T-cell (primary cell): ENCODE measurements around the gene SLC25A29. TPM values are rescaled to one million over a fixed set of nuclear protein-coding genes. Genes with fewer than 3 reads are reported as not detected.

Experiments
- ATAC-seq, 4 experiments: fragments of 200-7000 bp in 3 of 4; fragments of 150-1000 bp in 1 of 4; cut with Tn5 transposase; replicated peaks in 1 of 4; 1 replicate in 3 of 4; 2 replicates in 1 of 4; pipeline ENCODE4 v1.10.0; 2021; ENCODE audit warnings: moderate library complexity in 3 of 4, mild to moderate bottlenecking in 2 of 4, moderate number of reproducible peaks in 1 of 4
- CTCF ChIA-PET, 2 donors: fragments of 300-600 bp; sonication (Branson Sonifier 250); formaldehyde crosslinking; loops; one replicate each; lab custom pipeline; 2022; ENCODE audit warnings: antibody characterized with exemption in 2 of 2; lab: Charles Lee
- POLR2A ChIA-PET, 2 donors: fragments of 300-600 bp; sonication (Branson Sonifier 250); formaldehyde crosslinking; loops; one replicate each; lab custom pipeline; 2022; ENCODE audit warnings: antibody characterized with exemption in 2 of 2; lab: Charles Lee
- DNase-seq, 35 experiments: peaks; one replicate each; pipeline versions ENCODE4 v3.0.0 to v3.0.0-alpha.2; 2013 to 2023
- H3K27ac ChIP-seq: one replicate; pipeline ENCODE4 v1.5.1; 2013; ENCODE audit warnings: low read length
- H3K27me3 ChIP-seq, 2 experiments: replicated peaks in 1 of 2; 1 replicate in 1 of 2; 2 replicates in 1 of 2; pipeline versions ENCODE4 v1.6.1 to v1.7.0; 2013; ENCODE audit warnings: low read length in 1 of 2, mixed read lengths in 1 of 2; ENCODE audit not compliant: control insufficient read depth in 2 of 2, insufficient read depth in 2 of 2; ENCODE audit errors: extremely low read depth in 1 of 2
- H3K36me3 ChIP-seq, 2 donors: 1 replicate in 1 of 2; 2 replicates in 1 of 2; pipeline versions ENCODE4 v1.6.1 to v1.7.0; 2013; ENCODE audit warnings: low read length in 1 of 2; ENCODE audit not compliant: control insufficient read depth in 2 of 2, insufficient read depth in 1 of 2; ENCODE audit errors: extremely low read depth in 1 of 2
- H3K4me1 ChIP-seq, 2 experiments: 1 replicate in 1 of 2; 2 replicates in 1 of 2; pipeline versions ENCODE4 v1.6.1 to v1.7.0; 2013; ENCODE audit warnings: low read length in 2 of 2, mixed read lengths in 1 of 2; ENCODE audit not compliant: insufficient read depth in 2 of 2, control insufficient read depth in 1 of 2; ENCODE audit errors: extremely low read depth in 1 of 2
- H3K4me3 ChIP-seq, 2 donors: 1 replicate in 1 of 2; 2 replicates in 1 of 2; pipeline versions ENCODE4 v1.5.1 to v1.7.0; 2013; ENCODE audit warnings: mild to moderate bottlenecking in 2 of 2, low read length in 1 of 2, moderate library complexity in 1 of 2; ENCODE audit not compliant: control insufficient read depth in 1 of 2; ENCODE audit errors: extremely low read depth in 1 of 2
- H3K9me3 ChIP-seq: 2 replicates; pipeline ENCODE4 v1.7.0; 2013
- H3K27ac Mint-ChIP-seq, 2 donors: one replicate each; pipeline ENCODE4 v1.8.0; 2020 to 2021; ENCODE audit warnings: mild to moderate bottlenecking in 2 of 2, mixed read lengths in 2 of 2
- H3K27me3 Mint-ChIP-seq, 2 donors: one replicate each; pipeline ENCODE4 v1.8.0; 2021 to 2022; ENCODE audit warnings: mixed read lengths in 2 of 2
- H3K36me3 Mint-ChIP-seq: one replicate; pipeline ENCODE4 v1.8.0; 2021; ENCODE audit warnings: mixed read lengths
- H3K4me1 Mint-ChIP-seq, 3 donors: one replicate each; pipeline ENCODE4 v1.8.0; 2020 to 2022; ENCODE audit warnings: mixed read lengths in 3 of 3, mild to moderate bottlenecking in 1 of 3
- H3K4me3 Mint-ChIP-seq, 3 donors: one replicate each; pipeline ENCODE4 v1.8.0; 2020 to 2022; ENCODE audit warnings: mild to moderate bottlenecking in 3 of 3, mixed read lengths in 3 of 3, moderate library complexity in 3 of 3
- H3K9me3 Mint-ChIP-seq, 3 donors: one replicate each; pipeline ENCODE4 v1.8.0; 2020 to 2022; ENCODE audit warnings: mixed read lengths in 3 of 3
- WGBS: methylation state at CpG from one replicate; pipeline ENCODE4 v1.1.5; 2013; ENCODE audit warnings: missing lambda C conversion rate; ENCODE audit not compliant: insufficient coverage; 5-methylcytosine and 5-hydroxymethylcytosine counted together
- total RNA-seq, 35 experiments: library from RNA in 6 of 35; stranded (reverse) in 6 of 35; fragments of 120-200 nt in 1 of 35; gene quantifications; one replicate each; pipeline versions ENCODE4 v1.2.1 to v1.2.4 and lab custom pipeline; 2013 to 2026

SLC25A29 gene
- total RNA-seq, 5 donors from 2014 or later (not counting 1 experiment from before 2014, with no cell fraction given): 4.7 to 74.1 (median 33.4) TPM

GRCh38 chr14:100241279-100241678 is 65.0 kb downstream of the SLC25A29 start:
- Mint-ChIP-seq H3K27ac (peak overlapping the region; percentile 92 to 95), H3K4me1 (peaks cover 59 to 66% (median 66%) of the 10 kb centered on the region in 3 donors), H3K4me3 (peak overlapping the region; percentile 88 to 97 (median 92)), H3K27me3 (no peaks in the 10 kb centered on the region), H3K36me3 (peaks cover 10% of the 10 kb centered on the region), H3K9me3 (no peaks in the 10 kb centered on the region)
- Histone ChIP-seq H3K4me3 (peak overlapping the region; percentile 51 to 64), H3K27ac (peak overlapping the region; percentile 76), H3K4me1 (peaks cover 24 to 51% of the 10 kb centered on the region in 2 experiments), H3K36me3 (no peaks in the 10 kb centered on the region), H3K27me3 (no peaks in the 10 kb centered on the region), H3K9me3 (no peaks in the 10 kb centered on the region)
- WGBS: 4% methylated on average over 2 of the region's 3 CpGs
- ChIA-PET POLR2A (interaction anchor here (0.6 to 1.0 kb wide), 8 partner anchors 28 to 1461 kb away, joined by 3 to 6 read pairs (median 3); no protein-coding TSS in a partner anchor), CTCF (interaction anchor here in 1 of 2 donors (0.6 to 3.2 kb wide), 15 partner anchors 13 to 96 kb away, joined by 3 to 19 read pairs (median 4); no protein-coding TSS in a partner anchor)
- DNase-seq (no peak), ATAC-seq (no peak)

Other genes with a start within 250 kb of the SLC25A29 start
- gene EVL, start 241.0 kb downstream of the SLC25A29 start, total RNA-seq: 1,000 to 10,000 TPM; 1,049 to 1,157 (median 1,125) TPM
- under 1 TPM in 4 of 5 donors, not detected in 1; 0.19 to 0.79 (median 0.49) TPM for gene DEGS2, start 146.8 kb downstream of the SLC25A29 start, total RNA-seq
- gene YY1, start 67.3 kb downstream of the SLC25A29 start, total RNA-seq: 10 to 100 TPM; 67.5 to 86.5 (median 74.2) TPM
- under 1 TPM in 1 of 5 donors, not detected in 4; 0.16 TPM for gene SLC25A47, start 16.9 kb upstream of the SLC25A29 start, total RNA-seq
- gene WDR25, start 70.0 kb upstream of the SLC25A29 start, total RNA-seq: 1 to 10 TPM; 5.7 to 9.7 (median 7.2) TPM